K562 (cell line): ENCODE results near the gene SDF4. TPM values are rescaled to one million over a fixed set of nuclear protein-coding genes. Genes with fewer than 3 reads are reported as not detected.

Experiments
- CHAMP1 ChIP-seq: fragments of 450-650 bp; IDR thresholded peaks from 2 replicates; pipeline ENCODE4 v1.6.1; 2016; ENCODE audit warnings: mild to moderate bottlenecking
- E2F8 ChIP-seq: fragments of 450-650 bp; IDR thresholded peaks from 2 replicates; pipeline ENCODE4 v1.7.1; 2018; ENCODE audit warnings: mild to moderate bottlenecking, low read depth; ENCODE audit not compliant: partially characterized antibody
- ESRRB ChIP-seq: fragments of 250-450 bp; sonication (Bioruptor Pico); IDR thresholded peaks from 2 replicates; pipeline ENCODE4 v1.5.0; 2020; ENCODE audit warnings: mild to moderate bottlenecking, moderate library complexity, borderline replicate concordance
- HNRNPL ChIP-seq: fragments of 200-400 bp; formaldehyde crosslinking; IDR thresholded peaks from 2 replicates; pipeline ENCODE4 v1.6.1; 2017; ENCODE audit warnings: low read depth, mild to moderate bottlenecking, low read length
- HNRNPLL ChIP-seq: fragments of 200-400 bp; formaldehyde crosslinking; IDR thresholded peaks from 2 replicates; pipeline ENCODE4 v1.6.1; 2017; ENCODE audit warnings: low read length, low read depth, mild to moderate bottlenecking; ENCODE audit not compliant: poor library complexity, severe bottlenecking
- KLF10 ChIP-seq: fragments of 250-450 bp; sonication (Bioruptor Pico); IDR thresholded peaks from 2 replicates; pipeline ENCODE4 v1.6.1; 2021; ENCODE audit warnings: matching md5 sums
- MBD1 ChIP-seq: fragments of 250-450 bp; sonication (Bioruptor Pico); IDR thresholded peaks from 2 replicates; pipeline ENCODE4 v1.8.0; 2022; ENCODE audit warnings: inconsistent platforms
- NFYB ChIP-seq: IDR thresholded peaks from 2 replicates; pipeline ENCODE4 v1.6.1; 2011; ENCODE audit warnings: mild to moderate bottlenecking, moderate library complexity; ENCODE audit not compliant: insufficient read length; ENCODE audit errors: extremely low read depth
- PCBP1 ChIP-seq: fragments of 200-400 bp; formaldehyde crosslinking; IDR thresholded peaks from 2 replicates; pipeline ENCODE4 v1.6.1; 2018; ENCODE audit warnings: mild to moderate bottlenecking, low read depth, low read length; ENCODE audit not compliant: poor library complexity, severe bottlenecking
- RB1 ChIP-seq: fragments of 450-650 bp; IDR thresholded peaks from 2 replicates; pipeline ENCODE4 v1.6.1; 2017; ENCODE audit warnings: low read depth, mild to moderate bottlenecking
- STAG1 ChIP-seq: sonication (generic); formaldehyde crosslinking; IDR thresholded peaks from 2 replicates; pipeline ENCODE4 v1.5.0; 2020; ENCODE audit warnings: missing genetic modification reagents, borderline replicate concordance
- TBL1XR1 ChIP-seq, 2 experiments: IDR thresholded peaks; 2 replicates each; pipeline ENCODE4 v1.6.1; 2012; ENCODE audit warnings: improper control_type of control experiment in 2 of 2, low read length in 2 of 2, mild to moderate bottlenecking in 1 of 2
- ZNF184 ChIP-seq: sonication (generic); formaldehyde crosslinking; IDR thresholded peaks from 2 replicates; pipeline ENCODE4 v1.5.0; 2020; ENCODE audit warnings: missing genetic modification reagents
- polyA plus RNA-seq, 8 experiments: library from polyadenylated mRNA; depleted of rRNA in 4 of 8; stranded (reverse) in 5 of 8; unstranded in 3 of 8; fragments of >200 nt; fragmentation: Nextera tagmentation in 2 of 8; fragmentation: Illumina TruSeq in 1 of 8; extraction: Ambion mirVana in 2 of 8; extraction: Trizol in 1 of 8; gene quantifications; 2 replicates each; pipeline versions ENCODE4 v1.2.1 to v1.2.3, GENCODE V29; 2011 to 2014; ENCODE audit warnings: inconsistent platforms in 1 of 8, missing spikeins in 1 of 8
- total RNA-seq, 7 experiments: library from RNA; depleted of rRNA in 6 of 7; stranded (reverse); fragments of >200 nt in 6 of 7; fragmentation: Illumina TruSeq in 2 of 7; extraction: Trizol in 2 of 7; gene quantifications; 2 replicates each; pipeline versions ENCODE4 v1.2.1 to v1.2.3, GENCODE V29; 2011 to 2021; ENCODE audit warnings: low replicate concordance in 1 of 7

Gene SDF4
- total and polyA plus RNA-seq, 9 of the 15 experiments (the other 6 are each of a cell fraction or from before 2014, with no cell fraction given), result 0.35 to 160 (median 65.2) TPM

- TF ChIP-seq RB1, result 0 out of 2 replicates have a peak, but pooled peaks have one; percentile 14
- TF ChIP-seq MBD1, result no peak
- no peak for TF ChIP-seq ESRRB (CRISPR knock-in tag)
- no peak for TF ChIP-seq E2F8
- TF ChIP-seq HNRNPL, result peak; percentile 55; the same call in 1 of the 2 replicates
- TF ChIP-seq HNRNPLL, result no peak
- TF ChIP-seq KLF10 (CRISPR knock-in tag), result no peak
- no peak for TF ChIP-seq STAG1 (CRISPR knock-in tag)
- no peak for TF ChIP-seq NFYB
- no peak for TF ChIP-seq CHAMP1
- TF ChIP-seq TBL1XR1 (IDR thresholded peaks at IDR 0.05; ENCODE audit: low read length in 2 of 2), result no peak
- TF ChIP-seq PCBP1, result peak; percentile 21
- TF ChIP-seq ZNF184, result no peak
Measured at GRCh38 chr1:1232796-1233566, 1.2 kb upstream of the SDF4 start (continued).
